ENCODE measurements around the gene EML4. TPM values are rescaled to one million over a fixed set of nuclear protein-coding genes. Genes with fewer than 3 reads are reported as not detected.

EML4 gene
- total RNA-seq, 1 experiment from 2014 or later: 61.1 TPM

GRCh38 chr2:42207826-42208225 is 38.7 kb downstream of the EML4 start:
- H3K4me3 ChIP-seq (ENCODE audit: insufficient read depth, low read depth, low read length): no peak overlapping the region
- no peaks in the 10 kb centered on the region for H3K27me3 ChIP-seq (ENCODE audit: control insufficient read depth, insufficient read depth, low read length)
- DNase-seq: no peak
- H3K36me3 ChIP-seq (replicated peaks; ENCODE audit: control insufficient read depth, insufficient read depth, low read length): no peaks in the 10 kb centered on the region

GRCh38 chr2:42210203-42210602 is 41.0 kb downstream of the EML4 start:
- no peak for DNase-seq
- no peaks in the 10 kb centered on the region for H3K36me3 ChIP-seq (replicated peaks; ENCODE audit: control insufficient read depth, insufficient read depth, low read length)
- no peaks in the 10 kb centered on the region for H3K27me3 ChIP-seq (ENCODE audit: control insufficient read depth, insufficient read depth, low read length)
- H3K4me3 ChIP-seq (ENCODE audit: insufficient read depth, low read depth, low read length): no peak overlapping the region

- no peak overlapping the region for H3K4me3 ChIP-seq (ENCODE audit: insufficient read depth, low read depth, low read length)
- no peaks in the 10 kb centered on the region for H3K36me3 ChIP-seq (replicated peaks; ENCODE audit: control insufficient read depth, insufficient read depth, low read length)
- H3K27me3 ChIP-seq (ENCODE audit: control insufficient read depth, insufficient read depth, low read length): no peaks in the 10 kb centered on the region
- no peak for DNase-seq
These were observed 42.1 kb downstream of the EML4 start for GRCh38 chr2:42211291-42211690.

GRCh38 chr2:42214669-42215068 is 45.5 kb downstream of the EML4 start:
- Histone ChIP-seq H3K27me3 (ENCODE audit: control insufficient read depth, insufficient read depth, low read length) (no peaks in the 10 kb centered on the region), H3K36me3 (replicated peaks; ENCODE audit: control insufficient read depth, insufficient read depth, low read length) (no peaks in the 10 kb centered on the region), H3K4me3 (ENCODE audit: insufficient read depth, low read depth, low read length) (no peak overlapping the region)
- no peak for DNase-seq

GRCh38 chr2:42216694-42217093 is 47.5 kb downstream of the EML4 start:
- DNase-seq: no peak
- Histone ChIP-seq H3K4me3 (ENCODE audit: insufficient read depth, low read depth, low read length) (no peak overlapping the region), H3K27me3 (ENCODE audit: control insufficient read depth, insufficient read depth, low read length) (no peaks in the 10 kb centered on the region), H3K36me3 (replicated peaks; ENCODE audit: control insufficient read depth, insufficient read depth, low read length) (no peaks in the 10 kb centered on the region)

- H3K27me3 ChIP-seq (ENCODE audit: control insufficient read depth, insufficient read depth, low read length): no peaks in the 10 kb centered on the region
- no peak overlapping the region for H3K4me3 ChIP-seq (ENCODE audit: insufficient read depth, low read depth, low read length)
- no peaks in the 10 kb centered on the region for H3K36me3 ChIP-seq (replicated peaks; ENCODE audit: control insufficient read depth, insufficient read depth, low read length)
- DNase-seq: no peak
These were observed 48.2 kb downstream of the EML4 start for GRCh38 chr2:42217307-42217706.

- Histone ChIP-seq H3K27me3 (ENCODE audit: control insufficient read depth, insufficient read depth, low read length) (no peaks in the 10 kb centered on the region), H3K4me3 (ENCODE audit: insufficient read depth, low read depth, low read length) (no peak overlapping the region), H3K36me3 (replicated peaks; ENCODE audit: control insufficient read depth, insufficient read depth, low read length) (no peaks in the 10 kb centered on the region)
- no peak for DNase-seq
These were observed 48.8 kb downstream of the EML4 start for GRCh38 chr2:42217914-42218313.

GRCh38 chr2:42218712-42219111 is 49.6 kb downstream of the EML4 start:
- H3K36me3 ChIP-seq (replicated peaks; ENCODE audit: control insufficient read depth, insufficient read depth, low read length): no peaks in the 10 kb centered on the region
- H3K4me3 ChIP-seq (ENCODE audit: insufficient read depth, low read depth, low read length): no peak overlapping the region
- DNase-seq: no peak
- no peaks in the 10 kb centered on the region for H3K27me3 ChIP-seq (ENCODE audit: control insufficient read depth, insufficient read depth, low read length)

- no peaks in the 10 kb centered on the region for H3K36me3 ChIP-seq (replicated peaks; ENCODE audit: control insufficient read depth, insufficient read depth, low read length)
- no peak overlapping the region for H3K4me3 ChIP-seq (ENCODE audit: insufficient read depth, low read depth, low read length)
- DNase-seq: no peak
- no peaks in the 10 kb centered on the region for H3K27me3 ChIP-seq (ENCODE audit: control insufficient read depth, insufficient read depth, low read length)
These were observed 50.0 kb downstream of the EML4 start for GRCh38 chr2:42219160-42219559.

GRCh38 chr2:42220566-42220965 is 51.4 kb downstream of the EML4 start:
- no peak overlapping the region for H3K4me3 ChIP-seq (ENCODE audit: insufficient read depth, low read depth, low read length)
- H3K36me3 ChIP-seq (replicated peaks; ENCODE audit: control insufficient read depth, insufficient read depth, low read length): no peaks in the 10 kb centered on the region
- DNase-seq: no peak
- H3K27me3 ChIP-seq (ENCODE audit: control insufficient read depth, insufficient read depth, low read length): no peaks in the 10 kb centered on the region

GRCh38 chr2:42223067-42223854 is 54.1 kb downstream of the EML4 start:
- Histone ChIP-seq H3K4me3 (ENCODE audit: insufficient read depth, low read depth, low read length) (no peak overlapping the region), H3K27me3 (ENCODE audit: control insufficient read depth, insufficient read depth, low read length) (no peaks in the 10 kb centered on the region), H3K36me3 (replicated peaks; ENCODE audit: control insufficient read depth, insufficient read depth, low read length) (no peaks in the 10 kb centered on the region)
- DNase-seq: no peak

GRCh38 chr2:42223855-42224268 is 54.7 kb downstream of the EML4 start:
- no peak overlapping the region for H3K4me3 ChIP-seq (ENCODE audit: insufficient read depth, low read depth, low read length)
- H3K27me3 ChIP-seq (ENCODE audit: control insufficient read depth, insufficient read depth, low read length): no peaks in the 10 kb centered on the region
- H3K36me3 ChIP-seq (replicated peaks; ENCODE audit: control insufficient read depth, insufficient read depth, low read length): no peaks in the 10 kb centered on the region
- no peak for DNase-seq

- DNase-seq: no peak
- Histone ChIP-seq H3K4me3 (ENCODE audit: insufficient read depth, low read depth, low read length) (no peak overlapping the region), H3K27me3 (ENCODE audit: control insufficient read depth, insufficient read depth, low read length) (no peaks in the 10 kb centered on the region), H3K36me3 (replicated peaks; ENCODE audit: control insufficient read depth, insufficient read depth, low read length) (no peaks in the 10 kb centered on the region)
These were observed 55.4 kb downstream of the EML4 start for GRCh38 chr2:42224422-42225067.

- no peak overlapping the region for H3K4me3 ChIP-seq (ENCODE audit: insufficient read depth, low read depth, low read length)
- DNase-seq: no peak
- no peaks in the 10 kb centered on the region for H3K36me3 ChIP-seq (replicated peaks; ENCODE audit: control insufficient read depth, insufficient read depth, low read length)
- H3K27me3 ChIP-seq (ENCODE audit: control insufficient read depth, insufficient read depth, low read length): no peaks in the 10 kb centered on the region
These were observed 56.4 kb downstream of the EML4 start for GRCh38 chr2:42225573-42225972.

- Histone ChIP-seq H3K36me3 (replicated peaks; ENCODE audit: control insufficient read depth, insufficient read depth, low read length) (no peaks in the 10 kb centered on the region), H3K4me3 (ENCODE audit: insufficient read depth, low read depth, low read length) (no peak overlapping the region), H3K27me3 (ENCODE audit: control insufficient read depth, insufficient read depth, low read length) (no peaks in the 10 kb centered on the region)
- no peak for DNase-seq
These were observed 58.3 kb downstream of the EML4 start for GRCh38 chr2:42227491-42227890.
